ENCODE measurements around the gene RAB34.

- TF ChIP-seq CTCF (IDR thresholded peaks at IDR 0.05; ENCODE audit: insufficient read depth, low read length, poor library complexity, severe bottlenecking), result no peak
- no peak for TF ChIP-seq EZH2phosphoT487 (conservative IDR thresholded peaks at IDR 0.05; ENCODE audit: low read length)
These were observed 8.1 kb upstream of the RAB34 start for GRCh38 chr17:28725660-28726225.

All from SU-DHL-6 (cell line).